HL-60/S4 treated with phorbol 12-myristate 13-acetate at 8.2 ng/mL for 4 days and 3 days (cell line): Measurements from ENCODE around the gene CIDEB.

Source experiments
- in situ Hi-C: fragments of 300-500 bp; cut with MboI; formaldehyde crosslinking; loops from 2 replicates; pipeline ENCODE4 v1.15.0; 2022; ENCODE audit warnings: low sequenced_read_pairs

CIDEB gene

DNA sequence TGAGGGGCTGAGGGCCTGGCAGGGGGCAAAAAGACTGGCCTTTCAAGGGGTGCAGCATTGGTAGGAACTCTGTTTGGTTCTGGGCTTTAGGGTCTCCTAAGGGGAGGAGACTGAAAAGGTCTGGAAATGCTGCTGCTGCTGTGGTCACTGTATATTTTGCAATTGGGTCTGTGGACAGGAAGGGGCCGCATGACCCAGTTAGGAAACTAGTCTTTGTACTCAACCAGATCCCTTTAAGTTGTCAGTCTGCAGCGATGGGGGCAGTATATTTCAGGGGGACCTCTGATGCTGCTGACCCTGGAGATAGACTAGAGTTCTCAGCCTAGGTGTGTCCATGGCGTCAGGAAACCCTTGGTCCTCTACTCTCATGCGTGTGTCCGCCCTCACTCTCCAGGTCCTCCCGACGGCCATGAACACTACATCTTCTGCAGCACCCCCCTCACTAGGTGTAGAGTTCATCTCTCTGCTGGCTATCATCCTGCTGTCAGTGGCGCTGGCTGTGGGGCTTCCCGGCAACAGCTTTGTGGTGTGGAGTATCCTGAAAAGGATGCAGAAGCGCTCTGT, 7.5 kb upstream of the CIDEB start:
- in situ Hi-C loops: no loop called here

DNA sequence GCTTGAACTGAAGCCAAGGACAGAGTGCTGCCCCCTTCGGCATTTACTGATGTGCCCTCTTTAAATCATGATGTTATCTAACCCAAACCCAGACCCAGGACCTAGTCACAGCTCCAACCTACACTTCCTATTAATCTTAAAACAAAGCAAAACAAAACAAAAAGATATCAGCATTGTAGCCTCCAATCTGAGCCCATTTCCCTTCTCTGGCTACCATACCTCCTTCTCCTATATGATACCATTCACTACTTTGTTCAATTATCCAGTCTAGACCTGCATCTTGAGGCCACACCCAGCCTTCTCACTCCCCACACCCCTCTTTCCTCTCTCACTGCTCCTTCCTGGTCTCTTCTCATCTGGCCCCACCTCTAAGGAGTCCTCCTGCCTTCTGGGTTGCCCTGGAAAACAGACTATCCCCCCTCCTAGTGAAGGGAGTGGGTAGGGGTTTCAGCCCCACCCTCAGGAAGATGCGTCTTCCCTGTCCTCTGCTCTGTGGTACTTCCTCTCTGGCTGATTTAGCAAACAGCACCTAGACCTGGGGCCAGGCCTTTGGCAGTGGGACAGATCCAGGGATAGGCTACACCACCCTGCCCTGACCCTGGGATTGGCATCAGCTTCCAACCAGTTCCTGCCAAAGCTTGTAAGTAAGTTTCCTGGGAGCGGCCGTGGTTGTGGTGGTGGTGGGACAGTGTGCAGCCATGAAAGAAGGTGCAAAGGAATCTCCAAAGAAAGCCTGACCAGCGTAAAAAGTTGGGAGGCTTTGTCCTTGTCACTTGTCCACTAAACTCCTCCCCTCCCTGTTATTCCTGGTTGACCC, 6.8 kb upstream of the CIDEB start:
- in situ Hi-C loops: no loop called here

DNA sequence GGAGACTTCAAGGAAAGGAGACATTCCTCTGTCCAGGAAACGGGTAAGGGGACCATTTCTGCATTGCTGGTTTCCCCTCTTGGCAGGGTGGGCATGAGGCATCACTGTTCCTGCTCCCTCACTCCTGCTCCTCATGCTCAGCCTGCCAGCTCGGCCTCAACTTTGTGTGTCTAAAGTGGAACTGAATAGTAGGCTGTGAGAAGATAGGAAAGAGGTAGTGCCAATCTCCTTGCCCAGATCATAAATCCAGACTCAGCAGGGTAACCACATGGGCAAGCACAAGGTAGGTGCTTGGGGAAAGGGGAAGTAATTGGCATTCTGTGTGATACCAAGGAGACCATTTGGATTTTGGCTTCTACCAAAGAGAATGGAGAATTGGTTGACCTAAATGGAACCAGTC, 6.1 kb upstream of the CIDEB start:
- in situ Hi-C loops: no loop called here

GRCh38 chr14:24312736-24313507, 5.1 kb upstream of the CIDEB start:
- in situ Hi-C loops: no loop called here

DNA sequence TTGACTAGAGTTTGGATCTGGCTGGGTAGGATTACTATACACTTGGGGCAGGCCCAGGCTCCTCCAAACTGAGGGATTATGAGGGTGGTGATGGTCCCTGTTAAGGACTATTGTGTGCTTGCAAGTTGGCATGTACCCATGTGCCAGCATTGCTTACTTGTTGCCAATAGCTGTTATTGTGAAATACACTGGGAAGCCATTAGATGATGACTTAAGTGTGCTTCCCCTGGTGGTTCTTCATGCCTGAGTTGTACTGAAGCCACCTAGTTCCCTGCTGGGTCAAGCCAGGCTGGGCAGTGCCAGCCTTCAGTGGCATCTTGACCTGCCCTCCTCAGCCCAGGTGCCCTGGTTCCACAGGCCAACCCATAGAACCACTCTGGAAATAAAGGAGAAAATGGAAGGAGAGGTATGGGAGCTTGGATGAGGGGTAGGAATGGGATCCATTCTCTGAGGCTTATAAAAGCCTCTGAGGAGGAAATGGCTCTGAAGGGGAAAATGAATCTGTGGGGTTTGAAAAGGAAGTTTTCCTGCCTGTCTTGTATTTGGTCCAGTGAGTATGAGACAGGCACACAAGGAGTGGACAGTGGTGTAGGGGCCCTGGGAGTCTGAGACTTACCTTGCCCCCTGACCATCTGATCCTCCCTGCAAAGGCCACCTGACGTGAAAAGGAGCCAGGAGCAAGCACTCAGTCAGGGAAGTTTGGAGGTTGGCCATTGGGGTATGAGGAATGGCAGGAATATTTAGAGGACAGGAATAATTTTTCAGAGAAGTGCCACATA, 4.2 kb upstream of the CIDEB start:
- in situ Hi-C loops: no loop called here

DNA sequence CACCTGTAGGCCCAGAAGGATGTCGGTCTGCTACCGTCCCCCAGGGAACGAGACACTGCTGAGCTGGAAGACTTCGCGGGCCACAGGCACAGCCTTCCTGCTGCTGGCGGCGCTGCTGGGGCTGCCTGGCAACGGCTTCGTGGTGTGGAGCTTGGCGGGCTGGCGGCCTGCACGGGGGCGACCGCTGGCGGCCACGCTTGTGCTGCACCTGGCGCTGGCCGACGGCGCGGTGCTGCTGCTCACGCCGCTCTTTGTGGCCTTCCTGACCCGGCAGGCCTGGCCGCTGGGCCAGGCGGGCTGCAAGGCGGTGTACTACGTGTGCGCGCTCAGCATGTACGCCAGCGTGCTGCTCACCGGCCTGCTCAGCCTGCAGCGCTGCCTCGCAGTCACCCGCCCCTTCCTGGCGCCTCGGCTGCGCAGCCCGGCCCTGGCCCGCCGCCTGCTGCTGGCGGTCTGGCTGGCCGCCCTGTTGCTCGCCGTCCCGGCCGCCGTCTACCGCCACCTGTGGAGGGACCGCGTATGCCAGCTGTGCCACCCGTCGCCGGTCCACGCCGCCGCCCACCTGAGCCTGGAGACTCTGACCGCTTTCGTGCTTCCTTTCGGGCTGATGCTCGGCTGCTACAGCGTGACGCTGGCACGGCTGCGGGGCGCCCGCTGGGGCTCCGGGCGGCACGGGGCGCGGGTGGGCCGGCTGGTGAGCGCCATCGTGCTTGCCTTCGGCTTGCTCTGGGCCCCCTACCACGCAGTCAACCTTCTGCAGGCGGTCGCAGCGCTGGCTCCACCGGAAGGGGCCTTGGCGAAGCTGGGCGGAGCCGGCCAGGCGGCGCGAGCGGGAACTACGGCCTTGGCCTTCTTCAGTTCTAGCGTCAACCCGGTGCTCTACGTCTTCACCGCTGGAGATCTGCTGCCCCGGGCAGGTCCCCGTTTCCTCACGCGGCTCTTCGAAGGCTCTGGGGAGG, 3.1 kb upstream of the CIDEB start, which contains the start of gene LTB4R:
Gene LTB4R, plus strand, starts transcription at position 857 of the 959 bp plus-strand sequence. CDS start 4,150 bp downstream, outside the sequence.
- in situ Hi-C loops: no loop called here

DNA sequence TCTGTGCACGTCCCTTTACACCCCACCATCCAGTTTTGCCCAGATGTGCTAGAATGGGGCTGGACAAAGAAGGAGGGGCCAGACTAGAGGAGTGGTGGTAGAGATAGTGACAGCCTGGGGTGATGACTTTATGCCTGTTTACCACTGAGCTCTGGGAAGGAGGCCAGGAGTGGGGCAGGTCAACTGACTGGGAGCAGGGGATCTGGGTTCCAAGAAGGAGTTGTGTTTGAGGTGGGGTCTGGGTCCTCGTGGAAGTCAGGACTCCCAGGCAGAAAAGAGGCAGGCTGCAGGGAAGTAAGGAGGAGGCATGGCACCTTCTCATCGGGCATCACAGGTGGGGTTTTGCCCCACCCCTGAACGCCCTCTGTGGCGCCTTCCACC, 2.5 kb upstream of the CIDEB start:
- in situ Hi-C loops: no loop called here

GRCh38 chr14:24309538-24310264, 1.9 kb upstream of the CIDEB start, which contains the start of gene LTB4R2:
TSS of gene LTB4R2 (plus strand) at chr14:24310140. CDS start at chr14:24310665, 525 bp downstream.
- in situ Hi-C loops: no loop called here

- in situ Hi-C loops: no loop called here
Measured at GRCh38 chr14:24308342-24309124, 756 bp upstream of the CIDEB start.

GRCh38 chr14:24307156-24307574, 612 bp downstream of the CIDEB start:
- in situ Hi-C loops: no loop called here

DNA sequence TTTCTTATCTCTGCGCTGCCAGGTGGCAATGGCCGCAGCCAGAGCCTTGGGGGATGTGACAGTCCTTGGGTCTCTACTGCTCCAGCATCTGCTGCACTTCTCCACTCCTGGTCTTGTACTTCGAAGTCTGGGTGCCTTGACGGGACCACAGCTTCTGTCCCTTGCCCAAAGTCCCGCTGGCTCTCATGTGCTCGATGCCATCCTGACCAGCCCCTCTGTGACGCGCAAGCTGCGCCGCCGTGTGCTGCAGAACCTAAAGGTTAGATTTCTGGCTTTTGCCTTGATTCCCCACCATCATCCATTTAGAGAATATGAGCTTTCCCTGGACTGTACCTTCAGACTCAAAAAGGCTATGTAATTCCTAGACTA, 3.8 kb downstream of the CIDEB start:
- in situ Hi-C loops: no loop called here

DNA sequence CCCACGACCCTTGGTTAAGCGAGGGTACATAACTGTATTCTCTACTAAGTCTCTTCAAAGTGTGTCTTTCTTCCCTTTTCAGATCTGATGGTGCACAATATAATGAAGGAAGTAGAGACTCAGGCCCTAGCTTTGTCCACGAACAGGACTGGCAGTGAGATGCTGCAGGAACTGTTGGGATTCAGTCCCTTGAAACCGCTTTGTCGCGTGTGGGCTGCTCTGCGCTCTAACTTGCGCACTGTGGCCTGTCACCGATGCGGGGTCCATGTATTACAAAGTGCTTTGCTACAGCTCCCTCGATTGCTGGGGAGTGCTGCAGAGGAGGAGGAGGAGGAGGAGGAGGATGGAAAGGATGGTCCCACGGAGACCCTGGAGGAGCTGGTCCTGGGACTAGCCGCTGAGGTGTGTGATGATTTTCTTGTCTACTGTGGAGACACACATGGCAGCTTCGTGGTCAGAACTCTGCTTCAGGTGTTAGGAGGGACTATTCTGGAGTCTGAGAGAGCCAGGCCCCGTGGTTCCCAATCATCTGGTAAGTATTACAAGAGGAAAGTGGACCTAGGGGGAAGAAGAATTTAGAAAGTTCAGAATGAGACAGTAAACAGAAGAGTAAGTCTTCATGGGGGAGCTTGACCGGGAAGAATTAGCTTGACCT, 7.3 kb downstream of the CIDEB start:
- in situ Hi-C loops: no loop called here

- in situ Hi-C loops: loop anchor here (10.0 kb wide), 1 partner anchor 55 kb away; the partner anchor contains the start of gene TINF2
Measured at GRCh38 chr14:24299255-24300191, 8.3 kb downstream of the CIDEB start, which contains the start of the genes DHRS1 and NOP9. TSS of gene DHRS1 (minus strand) at chr14:24299780. CDS start at chr14:24299106, 674 bp downstream. TSS of gene NOP9 (plus strand) at chr14:24299850. CDS start at chr14:24299955, 105 bp downstream.

- in situ Hi-C loops: loop anchor here (10.0 kb wide), 1 partner anchor 54 kb away; the partner anchor contains the start of gene TINF2
Measured at GRCh38 chr14:24298892-24299254, 8.9 kb downstream of the CIDEB start.

DNA sequence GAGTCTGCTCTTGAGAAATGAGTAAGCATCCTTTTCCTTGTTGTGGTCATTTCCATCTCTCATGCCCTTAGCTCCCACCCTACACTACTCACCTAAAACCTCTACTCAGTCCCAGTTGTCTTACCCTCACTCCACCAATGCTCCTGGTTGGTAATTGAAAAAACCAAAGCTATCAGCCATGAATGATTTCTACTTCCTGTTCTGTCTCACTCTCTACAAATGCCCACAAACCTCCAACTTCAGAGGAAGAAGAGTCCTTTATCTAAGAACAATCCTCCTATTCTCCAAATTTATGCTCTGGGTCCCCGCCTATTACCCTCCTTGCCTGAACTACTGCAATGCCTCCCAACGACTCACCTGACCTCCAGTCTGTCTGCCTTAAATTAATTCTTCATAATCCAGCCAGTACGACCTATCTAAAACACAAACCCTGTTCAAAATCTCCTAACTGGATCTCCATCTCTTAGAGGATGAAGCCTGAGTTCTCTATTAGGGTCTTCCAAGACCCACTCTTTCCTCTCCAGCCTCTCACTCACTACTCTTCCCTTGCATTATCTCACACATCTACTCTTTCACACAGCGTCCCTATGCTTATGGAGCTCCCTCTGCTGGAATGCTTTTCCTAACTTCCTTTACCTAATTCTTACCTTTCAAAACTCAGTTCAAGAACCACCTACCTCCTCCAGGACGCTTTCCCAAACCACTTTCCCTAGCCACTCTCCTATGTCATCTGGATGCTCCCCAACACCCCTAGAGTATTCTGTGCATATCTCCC, 10.4 kb downstream of the CIDEB start:
- in situ Hi-C loops: loop anchor here (10.0 kb wide), 1 partner anchor 53 kb away; the partner anchor contains the start of gene TINF2
